Neural cell (in vitro differentiated cells): ENCODE results near the gene GRHL3. TPM values are rescaled to one million over a fixed set of nuclear protein-coding genes. Genes with fewer than 3 reads are reported as not detected.

Source experiments
- H2AFZ ChIP-seq: fragments of 200-600, 300-800 bp; sonication (generic), shearing (Covaris generic); 2 replicates; pipeline ENCODE4 v1.6.0; 2014; ENCODE audit warnings: low read depth, mild to moderate bottlenecking, antibody characterized with exemption, low read length, moderate library complexity
- H3F3A ChIP-seq: fragments of 200-600 bp; shearing (Covaris generic); 2 replicates; pipeline ENCODE4 v1.6.1; 2016; ENCODE audit warnings: mild to moderate bottlenecking, moderate library complexity, mixed read lengths, antibody characterized with exemption, low read length; ENCODE audit not compliant: insufficient read depth, poor library complexity, severe bottlenecking
- H3K27ac ChIP-seq: fragments of 200-600, 300-800 bp; sonication (generic), shearing (Covaris generic); 2 replicates; pipeline ENCODE4 v1.5.1; 2014; ENCODE audit warnings: mild to moderate bottlenecking, low read length, moderate library complexity
- H3K27me3 ChIP-seq: fragments of 300-800, 200-600 bp; sonication (generic), shearing (Covaris generic); 2 replicates; pipeline ENCODE4 v1.6.0; 2014; ENCODE audit warnings: mild to moderate bottlenecking, low read depth, low read length, moderate library complexity; ENCODE audit not compliant: insufficient read depth
- H3K36me3 ChIP-seq: fragments of 300-800, 200-600 bp; sonication (generic), shearing (Covaris generic); 2 replicates; pipeline ENCODE4 v1.5.1; 2014; ENCODE audit warnings: mild to moderate bottlenecking, antibody characterized with exemption, low read length, moderate library complexity; ENCODE audit not compliant: insufficient read depth
- H3K4me2 ChIP-seq: fragments of 300-800, 200-600 bp; sonication (generic), shearing (Covaris generic); 2 replicates; pipeline ENCODE4 v1.6.0; 2014; ENCODE audit warnings: mild to moderate bottlenecking, low read length
- H3K4me3 ChIP-seq: fragments of 300-800, 200-600 bp; sonication (generic), shearing (Covaris generic); 2 replicates; pipeline ENCODE4 v1.5.1; 2014; ENCODE audit warnings: mild to moderate bottlenecking, low read length, moderate library complexity
- H3K79me2 ChIP-seq: fragments of 200-600 bp; shearing (Covaris generic); replicated peaks from 2 replicates; pipeline ENCODE4 v1.6.0; 2014; ENCODE audit warnings: mild to moderate bottlenecking, low read length, moderate library complexity; ENCODE audit not compliant: insufficient read depth
- H3K9ac ChIP-seq: fragments of 300-800, 200-600 bp; sonication (generic), shearing (Covaris generic); 2 replicates; pipeline ENCODE4 v1.6.1; 2016; ENCODE audit warnings: mild to moderate bottlenecking, low read length, mixed read lengths
- H3K9me2 ChIP-seq: fragments of 200-600 bp; shearing (Covaris generic); 2 replicates; pipeline ENCODE4 v1.6.1; 2016; ENCODE audit warnings: mild to moderate bottlenecking, low read length, mixed read lengths; ENCODE audit not compliant: insufficient read depth
- H3K9me3 ChIP-seq: fragments of 200-600, 300-800 bp; sonication (generic), shearing (Covaris generic); 2 replicates; pipeline ENCODE4 v1.6.1; 2016; ENCODE audit warnings: mild to moderate bottlenecking, mixed run types, low read length, moderate library complexity, mixed read lengths
- H4K20me1 ChIP-seq: fragments of 200-600 bp; shearing (Covaris generic); 2 replicates; pipeline ENCODE4 v1.6.1; 2016; ENCODE audit warnings: mild to moderate bottlenecking, mixed run types; ENCODE audit not compliant: insufficient read depth
- EP300 ChIP-seq: fragments of 450-650 bp; conservative IDR thresholded peaks from 2 replicates; pipeline ENCODE4 v1.6.1; 2014; ENCODE audit warnings: antibody characterized with exemption, mild to moderate bottlenecking, moderate library complexity; ENCODE audit not compliant: poor library complexity, severe bottlenecking
- EZH2 ChIP-seq: fragments of 200-600, 300-800 bp; shearing (Covaris generic), sonication (generic); IDR thresholded peaks from 2 replicates; pipeline ENCODE4 v1.6.1; 2014; ENCODE audit warnings: antibody characterized with exemption, low read length, borderline replicate concordance, mild to moderate bottlenecking; ENCODE audit not compliant: insufficient read depth, poor library complexity, severe bottlenecking
- MXI1 ChIP-seq: fragments of 450-650 bp; conservative IDR thresholded peaks from 2 replicates; pipeline ENCODE4 v1.6.1; 2014; ENCODE audit warnings: antibody characterized with exemption, mild to moderate bottlenecking; ENCODE audit not compliant: poor library complexity, severe bottlenecking
- POLR2AphosphoS5 ChIP-seq: IDR thresholded peaks from 2 replicates; pipeline ENCODE4 v1.6.1; 2012
- RAD21 ChIP-seq: fragments of 450-650 bp; conservative IDR thresholded peaks from 2 replicates; pipeline ENCODE4 v1.6.1; 2014; ENCODE audit warnings: antibody characterized with exemption, mild to moderate bottlenecking, moderate library complexity
- SMC3 ChIP-seq: fragments of 450-650 bp; conservative IDR thresholded peaks from 2 replicates; pipeline ENCODE4 v1.6.1; 2014; ENCODE audit warnings: antibody characterized with exemption, mild to moderate bottlenecking, moderate library complexity; ENCODE audit not compliant: poor library complexity
- TAF1 ChIP-seq: IDR thresholded peaks from 2 replicates; pipeline ENCODE4 v1.6.1; 2012; ENCODE audit warnings: low read depth
- polyA plus RNA-seq: library from polyadenylated mRNA; depleted of rRNA; stranded (reverse); fragments of >200 nt; gene quantifications from 2 replicates; pipeline ENCODE4 v1.2.3, GENCODE V29; 2014
- TF ChIP-seq, protein P1 (sequence below): IDR thresholded peaks from 2 replicates; pipeline ENCODE4 v1.6.1; 2012; ENCODE audit warnings: borderline replicate concordance
- TF ChIP-seq, protein P2 (sequence below): fragments of 450-650 bp; IDR thresholded peaks from 2 replicates; pipeline ENCODE4 v1.5.1; 2014; ENCODE audit warnings: antibody characterized with exemption, mild to moderate bottlenecking, moderate library complexity; ENCODE audit not compliant: poor library complexity, severe bottlenecking

Gene GRHL3
- polyA plus RNA-seq, 1 donor from 2014 or later = not detected

DNA sequence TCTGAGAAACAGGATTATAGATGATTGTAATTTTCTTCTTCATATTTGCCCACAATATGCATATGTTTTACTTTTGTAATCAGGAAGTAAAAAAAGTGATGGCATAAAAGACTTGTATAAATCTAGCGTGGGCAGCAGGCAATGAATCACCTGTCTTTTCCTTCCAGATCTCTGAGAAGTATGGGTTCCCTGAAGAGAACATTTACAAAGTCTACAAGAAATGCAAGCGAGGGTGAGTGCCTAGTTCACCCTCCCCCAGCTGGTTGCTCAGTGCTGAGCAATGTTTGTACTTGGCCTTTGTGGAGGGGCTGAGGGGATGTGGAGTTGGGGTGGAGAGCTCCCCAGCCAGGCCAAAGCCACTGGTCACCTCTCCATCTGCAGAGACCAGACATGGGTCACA, 30.7 kb downstream of the GRHL3 start:
- Histone ChIP-seq H4K20me1 (no peaks in the 10 kb centered on the region), H3K27ac (no peak overlapping the region), H3K9ac (no peak overlapping the region), H3F3A (no peaks in the 10 kb centered on the region), H3K36me3 (no peaks in the 10 kb centered on the region), H3K4me2 (no peak overlapping the region), H2AFZ (no peak overlapping the region), H3K9me3 (no peaks in the 10 kb centered on the region), H3K79me2 (no peaks in the 10 kb centered on the region), H3K4me3 (no peak overlapping the region), H3K27me3 (no peaks in the 10 kb centered on the region), H3K9me2 (no peaks in the 10 kb centered on the region)
- no peak for TF ChIP-seq RAD21
- no peak for TF ChIP-seq MXI1
- TF ChIP-seq SMC3 = no peak
- TF ChIP-seq EP300 = no peak
- no peak for TF ChIP-seq POLR2AphosphoS5
- TF ChIP-seq, protein P1, sequence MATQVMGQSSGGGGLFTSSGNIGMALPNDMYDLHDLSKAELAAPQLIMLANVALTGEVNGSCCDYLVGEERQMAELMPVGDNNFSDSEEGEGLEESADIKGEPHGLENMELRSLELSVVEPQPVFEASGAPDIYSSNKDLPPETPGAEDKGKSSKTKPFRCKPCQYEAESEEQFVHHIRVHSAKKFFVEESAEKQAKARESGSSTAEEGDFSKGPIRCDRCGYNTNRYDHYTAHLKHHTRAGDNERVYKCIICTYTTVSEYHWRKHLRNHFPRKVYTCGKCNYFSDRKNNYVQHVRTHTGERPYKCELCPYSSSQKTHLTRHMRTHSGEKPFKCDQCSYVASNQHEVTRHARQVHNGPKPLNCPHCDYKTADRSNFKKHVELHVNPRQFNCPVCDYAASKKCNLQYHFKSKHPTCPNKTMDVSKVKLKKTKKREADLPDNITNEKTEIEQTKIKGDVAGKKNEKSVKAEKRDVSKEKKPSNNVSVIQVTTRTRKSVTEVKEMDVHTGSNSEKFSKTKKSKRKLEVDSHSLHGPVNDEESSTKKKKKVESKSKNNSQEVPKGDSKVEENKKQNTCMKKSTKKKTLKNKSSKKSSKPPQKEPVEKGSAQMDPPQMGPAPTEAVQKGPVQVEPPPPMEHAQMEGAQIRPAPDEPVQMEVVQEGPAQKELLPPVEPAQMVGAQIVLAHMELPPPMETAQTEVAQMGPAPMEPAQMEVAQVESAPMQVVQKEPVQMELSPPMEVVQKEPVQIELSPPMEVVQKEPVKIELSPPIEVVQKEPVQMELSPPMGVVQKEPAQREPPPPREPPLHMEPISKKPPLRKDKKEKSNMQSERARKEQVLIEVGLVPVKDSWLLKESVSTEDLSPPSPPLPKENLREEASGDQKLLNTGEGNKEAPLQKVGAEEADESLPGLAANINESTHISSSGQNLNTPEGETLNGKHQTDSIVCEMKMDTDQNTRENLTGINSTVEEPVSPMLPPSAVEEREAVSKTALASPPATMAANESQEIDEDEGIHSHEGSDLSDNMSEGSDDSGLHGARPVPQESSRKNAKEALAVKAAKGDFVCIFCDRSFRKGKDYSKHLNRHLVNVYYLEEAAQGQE = no peak
- TF ChIP-seq, protein P2, sequence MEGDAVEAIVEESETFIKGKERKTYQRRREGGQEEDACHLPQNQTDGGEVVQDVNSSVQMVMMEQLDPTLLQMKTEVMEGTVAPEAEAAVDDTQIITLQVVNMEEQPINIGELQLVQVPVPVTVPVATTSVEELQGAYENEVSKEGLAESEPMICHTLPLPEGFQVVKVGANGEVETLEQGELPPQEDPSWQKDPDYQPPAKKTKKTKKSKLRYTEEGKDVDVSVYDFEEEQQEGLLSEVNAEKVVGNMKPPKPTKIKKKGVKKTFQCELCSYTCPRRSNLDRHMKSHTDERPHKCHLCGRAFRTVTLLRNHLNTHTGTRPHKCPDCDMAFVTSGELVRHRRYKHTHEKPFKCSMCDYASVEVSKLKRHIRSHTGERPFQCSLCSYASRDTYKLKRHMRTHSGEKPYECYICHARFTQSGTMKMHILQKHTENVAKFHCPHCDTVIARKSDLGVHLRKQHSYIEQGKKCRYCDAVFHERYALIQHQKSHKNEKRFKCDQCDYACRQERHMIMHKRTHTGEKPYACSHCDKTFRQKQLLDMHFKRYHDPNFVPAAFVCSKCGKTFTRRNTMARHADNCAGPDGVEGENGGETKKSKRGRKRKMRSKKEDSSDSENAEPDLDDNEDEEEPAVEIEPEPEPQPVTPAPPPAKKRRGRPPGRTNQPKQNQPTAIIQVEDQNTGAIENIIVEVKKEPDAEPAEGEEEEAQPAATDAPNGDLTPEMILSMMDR = no peak
- no peak for TF ChIP-seq EZH2
- TF ChIP-seq TAF1 = no peak

DNA sequence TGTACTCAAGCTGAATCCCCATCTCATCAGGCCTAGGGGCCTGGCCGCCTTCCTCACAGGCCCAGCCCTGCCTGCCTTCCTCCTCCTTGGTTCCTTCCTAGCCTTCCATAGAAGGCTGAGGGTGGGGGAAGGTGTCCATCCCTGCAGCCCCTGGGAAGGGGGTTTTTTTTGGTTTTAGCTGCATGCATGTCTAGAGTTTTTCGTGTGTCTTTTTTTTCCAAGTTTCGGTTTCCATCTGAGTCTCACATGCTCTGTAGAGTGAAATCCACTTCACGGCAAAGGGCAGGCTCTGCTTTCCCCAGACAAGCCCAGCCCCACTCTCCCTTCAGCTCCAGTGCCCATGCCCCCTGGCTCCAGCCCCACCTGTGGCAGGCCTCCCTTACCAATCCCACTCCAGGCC, 32.1 kb downstream of the GRHL3 start:
- H3F3A ChIP-seq = no peaks in the 10 kb centered on the region
- no peaks in the 10 kb centered on the region for H3K9me2 ChIP-seq
- no peak overlapping the region for H2AFZ ChIP-seq
- no peaks in the 10 kb centered on the region for H3K9me3 ChIP-seq
- no peak overlapping the region for H3K4me2 ChIP-seq
- no peaks in the 10 kb centered on the region for H4K20me1 ChIP-seq
- H3K4me3 ChIP-seq = no peak overlapping the region
- no peak overlapping the region for H3K9ac ChIP-seq
- no peaks in the 10 kb centered on the region for H3K36me3 ChIP-seq
- TF ChIP-seq, protein P2 = no peak
- TF ChIP-seq EP300 (no peak), RAD21 (no peak), SMC3 (no peak), MXI1 (no peak), EZH2 (no peak), POLR2AphosphoS5 (no peak), TAF1 (no peak)
- TF ChIP-seq, protein P1 = no peak
- H3K79me2 ChIP-seq = no peaks in the 10 kb centered on the region
- H3K27me3 ChIP-seq = no peaks in the 10 kb centered on the region
- H3K27ac ChIP-seq = no peak overlapping the region
